ENCODE results near the gene MCL1. TPM values are rescaled to one million over a fixed set of nuclear protein-coding genes. Genes with fewer than 3 reads are reported as not detected.
A peak's percentile ranks its signal among the peaks of the same experiment; 100 is the strongest.
"Not testable (repeated sequence)": the region's sequence is repeated elsewhere in the genome, so short reads cannot be mapped to it uniquely, and the experiment has no call there.

The MCL1 gene
- 200 TPM for polyA plus RNA-seq (ENCODE audit: insufficient read length)
- long read RNA-seq, donor 1, transcript MCL1-202 (3 exons, 3,932 nt): major isoform, 37 of 40 reads
- long read RNA-seq, donor 1, partial matches to known transcripts: 0 of 40 reads
- long read RNA-seq, donor 1, other reads (novel, unspliced or antisense): 0 of 40 reads
- long read RNA-seq, donor 2, transcript MCL1-202 (3 exons, 3,932 nt): major isoform, 36 of 36 reads
- long read RNA-seq, donor 2, partial matches to known transcripts: 0 of 36 reads
- long read RNA-seq, donor 2, other reads (novel, unspliced or antisense): 0 of 36 reads
- long read RNA-seq, donor 3, transcript MCL1-202 (3 exons, 3,932 nt): major isoform, 27 of 30 reads
- long read RNA-seq, donor 3, partial matches to known transcripts: 0 of 30 reads
- long read RNA-seq, donor 3, other reads (novel, unspliced or antisense): 0 of 30 reads
- long read RNA-seq, donor 4, partial matches to known transcripts: 0 of 4 reads
- long read RNA-seq, donor 4, other reads (novel, unspliced or antisense): 0 of 4 reads
- long read RNA-seq, donor 5, transcript MCL1-203 (2 exons, 1,099 nt): minor isoform, 5 of 29 reads
- long read RNA-seq, donor 5, transcript MCL1-202 (3 exons, 3,932 nt): major isoform, 23 of 29 reads
- long read RNA-seq, donor 5, partial matches to known transcripts: 0 of 29 reads
- long read RNA-seq, donor 5, other reads (novel, unspliced or antisense): 0 of 29 reads
- long read RNA-seq, donor 6, transcript MCL1-203 (2 exons, 1,099 nt): minor isoform, 7 of 38 reads
- long read RNA-seq, donor 6, transcript MCL1-202 (3 exons, 3,932 nt): major isoform, 30 of 38 reads
- long read RNA-seq, donor 6, partial matches to known transcripts: 0 of 38 reads
- long read RNA-seq, donor 6, other reads (novel, unspliced or antisense): 0 of 38 reads
- long read RNA-seq, donor 7, transcript MCL1-202 (3 exons, 3,932 nt): major isoform, 44 of 47 reads
- long read RNA-seq, donor 7, partial matches to known transcripts: 0 of 47 reads
- long read RNA-seq, donor 7, other reads (novel, unspliced or antisense): 0 of 47 reads
- long read RNA-seq, donor 8, transcript MCL1-202 (3 exons, 3,932 nt): major isoform, 9 of 11 reads
- long read RNA-seq, donor 8, partial matches to known transcripts: 0 of 11 reads
- long read RNA-seq, donor 8, other reads (novel, unspliced or antisense): 0 of 11 reads

- peak; percentile 94 for DNase-seq
Observed at GRCh38 chr1:150579110-150579944, at the start of gene MCL1. Gene MCL1, minus strand, starts transcription at chr1:150579610. Its CDS starts 80 bp downstream, at chr1:150579530.

GRCh38 chr1:150628766-150629114, 49.3 kb upstream of the MCL1 start:
- DNase-seq: no peak

GRCh38 chr1:150627826-150628410, 48.5 kb upstream of the MCL1 start:
- DNase-seq: no peak

- DNase-seq: no peak
Observed at GRCh38 chr1:150626150-150626549, 46.7 kb upstream of the MCL1 start.

- not testable (repeated sequence) for DNase-seq
Observed at GRCh38 chr1:150624546-150624945, 45.1 kb upstream of the MCL1 start.

GRCh38 chr1:150624134-150624533, 44.7 kb upstream of the MCL1 start:
- not testable (repeated sequence) for DNase-seq

- DNase-seq: no peak
Observed at GRCh38 chr1:150622303-150622975, 43.0 kb upstream of the MCL1 start.

- DNase-seq: no peak
Observed at GRCh38 chr1:150621497-150622302, 42.3 kb upstream of the MCL1 start.

GRCh38 chr1:150620919-150621318, 41.5 kb upstream of the MCL1 start:
- no peak for DNase-seq

GRCh38 chr1:150619576-150620509, 40.4 kb upstream of the MCL1 start:
- DNase-seq: no peak

- no peak for DNase-seq
Observed at GRCh38 chr1:150615346-150616201, 36.2 kb upstream of the MCL1 start.

- DNase-seq: no peak
Observed at GRCh38 chr1:150613061-150613920, 33.9 kb upstream of the MCL1 start.

- DNase-seq: no peak
Observed at GRCh38 chr1:150612014-150612345, 32.6 kb upstream of the MCL1 start.

- DNase-seq: no peak
Observed at GRCh38 chr1:150610576-150610975, 31.2 kb upstream of the MCL1 start.

GRCh38 chr1:150609732-150610131, 30.3 kb upstream of the MCL1 start:
- no peak for DNase-seq

GRCh38 chr1:150606463-150607142, 27.2 kb upstream of the MCL1 start:
- DNase-seq: no peak
